ENCODE measurements around the gene PHF20.
"Not testable (repeated sequence)": the region's sequence is repeated elsewhere in the genome, so short reads cannot be mapped to it uniquely, and the experiment has no call there.

The PHF20 gene

DNA sequence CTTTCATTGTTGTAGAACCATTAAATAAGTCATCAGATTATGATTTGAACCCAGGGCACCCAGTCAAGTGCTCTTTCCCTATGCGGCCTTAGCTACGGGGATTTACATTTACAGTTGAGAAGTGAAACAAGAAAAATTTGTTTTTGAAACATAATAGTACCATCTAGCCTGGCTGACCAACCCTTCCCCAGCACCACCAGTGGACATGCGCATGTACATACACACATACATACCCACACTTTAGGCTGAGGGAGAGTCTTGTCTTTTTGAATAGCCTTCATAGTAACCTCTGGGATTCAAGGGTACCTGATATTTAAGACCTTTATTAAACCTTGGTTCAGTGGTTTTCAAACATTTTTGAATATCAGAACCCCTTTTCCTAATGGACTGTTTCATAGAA lies 148.7 kb downstream of the PHF20 start:
- DNase-seq (ENCODE audit: low read depth in 2 of 2): no peak

DNA sequence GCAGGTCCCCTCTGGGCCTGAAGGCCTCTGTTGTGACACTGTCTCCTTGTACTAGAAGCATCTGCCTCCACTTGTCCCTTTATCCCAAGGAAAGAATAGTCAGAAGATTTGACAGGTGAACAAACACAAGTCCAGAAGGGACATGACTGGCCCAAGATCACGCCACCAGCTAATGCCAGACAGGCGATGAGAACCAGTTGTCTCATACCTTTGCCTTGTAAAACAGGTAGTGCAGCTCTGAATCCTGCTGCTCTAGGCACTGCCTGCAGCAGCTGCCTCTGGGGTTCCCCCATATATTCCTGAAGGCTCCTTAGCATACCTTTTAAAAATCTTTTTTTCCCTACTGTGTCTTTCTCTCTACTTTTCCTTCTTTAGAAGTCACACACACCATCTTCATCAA lies 157.5 kb downstream of the PHF20 start:
- DNase-seq (ENCODE audit: low read depth in 2 of 2): no peak

DNA sequence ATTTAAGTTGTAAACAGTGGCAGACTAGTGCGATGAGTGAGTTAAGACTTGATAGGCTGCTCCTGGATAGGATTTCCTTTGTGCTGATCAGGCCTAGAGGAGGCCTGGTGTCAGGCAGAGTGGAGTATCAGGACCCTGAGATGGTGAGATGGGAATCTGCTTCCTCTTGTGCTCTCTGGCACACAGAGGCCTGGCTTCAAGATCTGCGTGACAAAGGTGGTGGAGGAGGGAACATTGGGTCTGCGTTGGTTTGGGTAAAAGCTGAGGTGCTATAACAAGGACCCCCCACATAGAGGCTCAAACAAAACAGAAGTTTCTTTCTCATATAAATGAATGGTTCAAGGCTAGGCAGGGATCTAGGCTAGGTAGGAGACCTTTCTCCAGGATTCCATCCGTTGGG lies 162.2 kb downstream of the PHF20 start:
- no peak for DNase-seq (ENCODE audit: low read depth in 2 of 2)

DNA sequence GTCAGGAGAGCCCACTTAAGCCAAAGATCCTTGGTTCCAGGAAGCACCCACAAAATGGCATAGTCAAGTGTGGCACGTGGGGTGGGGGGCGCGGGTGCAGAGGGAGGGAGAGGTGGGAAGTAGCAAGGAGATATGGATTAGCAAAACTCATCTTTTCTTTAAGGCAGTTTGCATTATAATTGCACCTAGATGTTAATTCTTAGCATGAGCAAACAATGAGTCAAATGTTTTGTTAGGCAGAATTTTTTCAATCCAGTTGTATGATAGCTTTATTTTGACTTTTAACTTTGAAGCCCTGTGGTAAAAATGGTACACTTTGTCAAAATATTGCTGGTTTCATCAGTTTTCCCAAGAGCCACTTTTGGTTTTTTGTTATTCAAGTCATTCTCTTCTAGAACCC lies 167.4 kb downstream of the PHF20 start:
- DNase-seq (ENCODE audit: low read depth in 2 of 2): no peak

DNA sequence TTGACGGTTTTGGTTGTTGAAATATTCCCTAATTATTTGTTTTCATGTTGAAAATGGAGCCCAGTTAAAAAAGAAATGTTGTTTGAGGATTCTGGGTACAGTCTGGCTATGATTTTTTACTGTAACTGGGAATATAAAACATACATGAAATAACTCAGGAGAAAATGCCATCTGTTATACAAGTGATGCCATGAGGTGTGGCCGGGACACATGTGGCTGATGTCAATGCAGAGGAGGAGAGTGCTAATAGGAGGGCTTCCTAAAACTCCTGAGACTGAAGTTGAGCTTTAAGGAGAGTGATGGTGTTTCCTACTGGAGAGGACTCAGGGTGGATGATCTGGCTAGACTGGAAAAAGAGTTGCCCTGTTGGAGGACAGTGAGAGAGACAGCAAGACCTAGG lies 169.8 kb downstream of the PHF20 start:
- DNase-seq (ENCODE audit: low read depth in 2 of 2): no peak

DNA sequence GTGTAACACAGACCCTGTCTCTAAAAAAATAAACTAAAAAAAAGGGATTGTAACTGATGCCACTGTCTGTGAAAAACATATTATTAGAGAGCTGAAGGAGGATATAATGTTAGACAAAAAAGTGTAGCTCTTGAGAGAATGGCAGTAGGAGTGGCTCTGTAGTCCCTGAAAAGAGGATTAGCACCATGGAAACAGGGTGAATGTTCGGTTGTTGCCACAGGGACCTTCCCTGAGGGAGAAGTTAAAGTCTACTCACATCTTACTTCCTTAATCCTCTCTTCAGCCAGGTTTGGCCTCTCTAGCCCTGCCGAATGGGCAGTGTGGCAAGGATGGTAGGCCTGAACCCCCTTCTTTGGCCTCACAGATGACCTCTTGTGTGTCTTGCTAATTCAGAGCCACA lies 170.4 kb downstream of the PHF20 start:
- DNase-seq (ENCODE audit: low read depth in 2 of 2): no peak

DNA sequence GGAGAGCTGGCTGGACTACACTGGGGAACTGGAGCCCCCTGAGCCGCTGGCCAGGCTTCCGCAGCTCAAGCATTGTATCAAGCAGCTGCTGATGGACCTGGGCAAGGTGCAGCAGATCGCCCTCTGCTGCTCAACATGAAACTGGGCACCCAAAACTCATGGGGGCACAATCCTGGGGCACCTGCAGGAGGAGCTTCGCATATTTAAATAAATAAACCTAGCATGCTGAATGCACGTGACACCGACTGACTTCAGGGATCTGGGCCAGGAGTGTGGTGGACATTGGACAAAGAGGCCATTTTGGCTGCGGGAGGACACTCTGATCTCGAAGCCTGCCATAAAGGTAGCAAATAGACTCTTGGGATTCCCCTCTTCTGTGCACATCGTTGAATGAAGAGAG lies 175.7 kb downstream of the PHF20 start:
- DNase-seq (ENCODE audit: low read depth in 2 of 2): no peak

DNA sequence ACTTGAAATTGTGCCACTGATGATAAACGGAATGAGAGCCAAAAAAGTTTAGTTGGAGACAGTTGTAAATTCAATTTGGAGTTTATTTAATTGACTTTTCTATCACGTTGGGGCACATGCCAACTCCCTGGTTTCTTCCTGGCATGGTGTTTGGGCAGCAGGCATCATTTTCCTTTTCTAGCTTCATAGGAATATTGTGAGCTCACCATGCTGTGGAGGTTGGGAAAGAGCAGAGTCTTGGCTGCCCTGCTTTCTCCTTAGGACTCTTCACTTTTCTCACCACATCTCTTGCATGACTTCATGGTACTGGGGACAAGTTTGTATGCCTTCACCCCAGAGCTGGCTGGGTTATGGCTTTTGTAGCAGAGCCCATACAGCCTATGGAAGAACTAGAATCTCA lies 176.1 kb downstream of the PHF20 start:
- no peak for DNase-seq (ENCODE audit: low read depth in 2 of 2)

DNA sequence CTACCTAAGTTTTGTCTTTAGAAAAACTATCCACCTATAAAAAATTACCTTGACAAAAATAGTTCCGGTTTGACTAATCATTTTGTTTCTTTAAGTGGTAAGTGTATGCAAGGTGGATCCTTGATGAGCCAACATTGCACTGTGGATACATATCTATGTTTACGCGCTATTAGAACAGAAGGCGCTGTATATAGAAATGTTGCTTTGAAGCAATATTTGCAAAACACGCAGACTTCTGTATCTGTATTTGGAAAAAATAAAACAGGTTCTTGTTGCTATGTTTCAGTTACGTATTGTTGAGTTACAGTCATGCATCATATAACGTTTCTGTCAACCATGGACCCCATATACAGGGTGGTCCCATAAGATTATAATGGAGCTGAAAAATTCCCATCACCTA lies 178.3 kb downstream of the PHF20 start:
- no peak for DNase-seq (ENCODE audit: low read depth in 2 of 2)

DNA sequence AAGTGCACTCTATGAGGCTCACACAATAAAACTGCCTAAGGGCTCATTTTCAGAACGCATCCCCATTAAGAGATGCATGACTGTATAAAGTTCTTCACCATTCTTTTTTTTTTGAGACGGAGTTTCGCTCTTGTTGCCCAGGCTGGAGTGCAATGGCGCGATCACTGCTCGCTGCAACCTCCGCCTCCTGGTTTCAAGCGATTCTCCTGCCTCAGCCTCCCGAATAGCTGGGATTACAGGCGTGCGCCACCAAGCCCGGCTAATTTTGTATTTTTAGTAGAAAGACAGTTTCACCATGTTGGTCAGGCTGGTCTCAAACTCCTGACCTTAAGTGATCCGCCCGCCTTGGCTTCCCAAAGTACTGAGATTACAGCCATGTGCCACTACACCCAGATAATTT lies 180.3 kb downstream of the PHF20 start:
- DNase-seq (ENCODE audit: low read depth in 2 of 2): not testable (repeated sequence)

DNA sequence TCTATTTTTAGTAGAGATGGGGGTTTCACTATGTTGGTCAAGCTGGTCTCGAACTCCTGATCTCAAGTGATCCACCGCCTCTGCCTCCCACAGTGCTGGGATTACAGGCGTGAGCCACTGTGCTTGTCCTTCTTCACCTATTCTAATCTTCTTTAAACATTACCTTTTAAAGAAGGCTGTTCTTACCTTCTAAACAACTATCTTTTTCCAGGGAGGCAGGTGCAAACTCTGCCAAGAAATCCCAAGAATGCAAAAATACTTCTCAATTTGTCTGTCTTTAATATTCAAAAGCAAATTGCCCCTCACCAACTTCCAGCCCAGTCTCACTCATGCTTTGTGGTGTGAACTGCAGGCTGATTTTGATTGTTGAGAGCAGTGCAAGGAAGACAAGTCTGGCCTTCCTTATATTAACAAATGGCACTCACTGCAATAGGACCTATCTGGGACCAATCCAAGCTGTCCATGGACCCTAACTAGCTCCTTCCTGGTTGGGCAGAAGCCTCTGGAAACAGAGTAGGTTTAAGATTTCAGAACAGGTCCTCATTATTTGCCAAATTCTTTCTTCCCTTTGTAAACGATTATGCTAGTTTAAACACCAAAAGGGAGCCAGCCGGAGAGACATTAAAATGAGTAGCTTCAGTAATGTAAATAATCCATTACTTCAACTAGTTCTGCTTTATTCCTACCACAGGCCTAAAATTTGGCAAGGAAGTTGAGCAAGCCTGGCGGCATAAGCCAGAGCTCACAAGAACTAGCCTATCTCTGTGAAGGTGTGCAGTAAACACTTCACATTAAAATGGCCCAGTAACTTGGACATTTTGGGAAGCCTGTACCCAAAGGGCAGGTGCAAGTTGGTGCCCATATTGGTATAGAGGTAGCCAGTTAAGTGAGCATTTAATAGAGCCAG lies 180.9 kb downstream of the PHF20 start:
- no peak for DNase-seq (ENCODE audit: low read depth in 2 of 2)

DNA sequence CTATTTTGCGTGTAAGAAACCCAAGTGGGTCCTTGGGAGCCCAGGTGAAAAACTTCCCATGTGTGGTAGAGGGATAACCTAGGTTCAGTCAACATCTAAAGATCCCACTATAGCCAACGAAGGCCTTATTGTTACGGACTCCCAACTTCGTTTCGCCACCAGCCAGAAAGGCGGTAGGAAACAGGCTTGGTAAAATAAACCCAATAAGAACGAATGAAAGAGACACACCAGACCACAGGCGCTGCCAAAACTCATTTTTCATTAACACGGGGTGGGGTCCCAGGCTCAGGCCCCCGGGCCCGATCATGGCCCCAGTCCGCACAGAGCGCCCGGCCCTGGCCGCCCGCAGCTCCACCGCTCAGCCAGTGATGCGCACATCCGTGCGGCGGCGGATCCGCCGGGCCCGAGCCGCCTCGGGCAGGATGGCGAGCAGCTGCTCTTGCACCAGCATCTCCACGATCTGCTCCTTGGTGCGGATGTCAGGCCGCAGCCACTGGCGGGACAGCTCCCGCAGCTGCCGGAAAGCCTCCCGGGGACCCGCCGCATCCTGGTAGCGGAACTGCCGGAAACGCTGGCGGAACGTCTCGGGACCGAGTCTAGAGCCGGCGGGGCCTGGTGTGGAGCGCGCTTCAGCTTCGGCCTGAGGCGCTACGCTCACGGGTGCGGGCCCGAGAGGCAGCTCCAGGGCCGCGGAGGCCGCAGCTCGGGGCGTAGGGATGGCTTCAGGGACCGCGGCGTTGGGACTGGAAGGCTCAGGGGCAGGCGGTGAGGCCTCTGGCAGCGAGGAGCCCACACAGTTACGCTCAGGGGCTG lies 181.8 kb downstream of the PHF20 start:
- peak; percentile 15 to 25 for DNase-seq (ENCODE audit: low read depth in 2 of 2)

DNA sequence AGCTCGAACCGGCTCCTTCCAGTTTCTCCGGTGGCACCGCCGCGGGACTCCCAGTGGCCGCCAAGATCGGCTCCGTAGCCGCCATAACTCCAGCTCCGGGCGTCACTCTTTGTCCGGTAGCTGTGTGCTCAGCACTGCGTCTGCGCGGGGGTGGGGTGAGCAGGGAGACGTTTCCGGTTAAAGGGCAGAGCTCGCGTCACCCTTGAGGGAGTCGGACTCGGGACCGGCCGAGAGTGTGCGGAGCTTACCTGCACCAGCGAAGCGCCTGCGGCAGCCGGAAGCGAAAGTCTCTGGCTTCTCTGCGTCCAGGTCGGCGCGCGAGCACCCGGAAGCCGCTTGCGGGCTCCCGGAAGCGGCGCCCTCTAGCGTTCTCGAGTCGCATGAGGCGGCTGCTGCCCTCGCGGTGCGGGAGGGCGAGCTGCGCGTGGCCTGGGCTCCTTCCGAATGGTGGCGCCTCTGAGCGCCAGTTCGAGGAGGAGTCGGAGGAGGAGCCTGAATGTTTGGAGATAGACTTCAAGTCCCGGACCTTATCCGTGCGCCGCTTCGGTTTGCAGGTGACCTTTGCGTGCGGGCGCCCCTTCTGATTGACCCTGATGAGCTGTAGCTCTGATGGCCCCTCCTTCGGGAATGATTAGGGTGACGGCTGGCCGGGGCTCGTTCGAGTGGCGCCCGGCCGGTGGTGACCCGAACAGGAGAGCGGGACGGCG lies 182.5 kb downstream of the PHF20 start, which contains the start of gene SCAND1:
TSS of gene SCAND1 (minus strand) at position 303 of the 707 bp plus-strand sequence. CDS start at position 85, 218 bp downstream.
- DNase-seq (ENCODE audit: low read depth in 2 of 2): peak; percentile 86 to 94

DNA sequence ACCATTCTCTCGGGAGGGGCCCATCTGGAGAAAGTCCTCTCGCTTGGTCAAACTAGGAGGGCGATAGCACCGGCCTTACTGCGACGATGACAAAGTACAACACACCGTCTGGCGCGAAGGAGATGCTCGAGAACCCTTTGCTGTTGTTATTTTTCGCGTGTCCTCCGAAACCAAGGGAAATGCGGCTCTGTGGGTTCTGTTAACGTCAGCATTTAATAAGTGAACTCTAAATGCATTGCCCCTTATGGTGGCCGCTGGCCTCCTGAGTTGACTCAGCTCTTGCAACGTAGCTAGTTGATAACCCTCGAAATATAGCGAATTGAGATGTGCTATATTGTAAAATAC lies 183.1 kb downstream of the PHF20 start:
- no peak for DNase-seq (ENCODE audit: low read depth in 2 of 2)

DNA sequence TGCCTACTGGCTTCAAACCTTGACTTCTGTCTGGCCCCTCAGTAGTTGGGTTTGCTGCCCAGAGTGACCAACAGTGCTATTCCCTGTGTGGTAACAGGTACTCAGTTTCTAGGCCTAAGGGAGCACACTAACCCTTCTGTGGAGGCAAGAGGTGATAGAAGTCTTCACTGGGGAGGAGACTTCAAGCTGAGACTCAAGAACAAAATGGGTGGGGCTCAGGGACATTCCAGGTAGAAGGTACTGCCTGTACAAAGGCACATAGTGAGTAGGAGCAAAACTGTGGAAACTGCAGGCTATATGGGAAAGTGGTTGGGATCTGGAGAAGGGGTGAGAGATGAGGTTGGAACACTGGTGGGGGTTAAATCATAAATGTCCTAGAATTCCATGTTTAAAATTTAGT lies 184.8 kb downstream of the PHF20 start:
- no peak for DNase-seq (ENCODE audit: low read depth in 2 of 2)

DNA sequence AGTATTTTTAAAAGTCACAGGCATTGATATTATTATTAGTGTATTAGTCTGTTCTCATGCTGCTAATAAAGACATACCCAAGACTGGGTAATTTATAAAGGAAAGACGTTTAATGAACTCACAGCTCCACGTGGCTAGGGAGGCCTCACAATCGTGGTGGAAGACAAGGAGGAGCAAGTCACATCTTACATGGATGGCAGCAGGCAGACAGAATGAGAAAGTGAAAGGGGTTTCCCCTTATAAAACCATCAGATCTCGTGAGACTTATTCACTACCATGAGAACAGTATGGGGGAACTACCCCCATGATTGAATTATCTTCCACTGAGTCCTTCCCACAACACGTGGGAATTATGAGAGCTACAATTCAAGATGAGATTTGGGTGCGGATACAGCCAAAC lies 187.5 kb downstream of the PHF20 start:
- not testable (repeated sequence) for DNase-seq (ENCODE audit: low read depth in 2 of 2)

DNA sequence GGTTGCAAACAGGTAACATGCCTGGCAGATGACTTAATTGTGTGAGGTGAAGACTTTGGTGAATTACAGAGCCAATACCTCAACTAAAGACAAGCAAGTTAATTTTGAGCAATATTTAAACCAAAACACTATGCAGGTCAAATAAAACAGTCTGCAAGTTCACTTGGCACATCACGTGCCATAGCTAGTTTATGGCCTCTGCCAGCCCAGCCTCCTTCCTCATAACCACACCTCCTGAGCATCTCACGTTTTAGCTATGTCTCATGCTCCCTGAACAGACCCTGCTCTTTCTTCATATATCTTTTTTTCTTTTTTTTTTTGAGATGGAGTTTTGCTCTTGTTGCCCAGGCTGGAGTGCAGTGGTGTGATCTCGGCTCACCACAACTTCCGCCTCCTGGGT lies 192.1 kb downstream of the PHF20 start:
- DNase-seq (ENCODE audit: low read depth in 2 of 2): no peak

DNA sequence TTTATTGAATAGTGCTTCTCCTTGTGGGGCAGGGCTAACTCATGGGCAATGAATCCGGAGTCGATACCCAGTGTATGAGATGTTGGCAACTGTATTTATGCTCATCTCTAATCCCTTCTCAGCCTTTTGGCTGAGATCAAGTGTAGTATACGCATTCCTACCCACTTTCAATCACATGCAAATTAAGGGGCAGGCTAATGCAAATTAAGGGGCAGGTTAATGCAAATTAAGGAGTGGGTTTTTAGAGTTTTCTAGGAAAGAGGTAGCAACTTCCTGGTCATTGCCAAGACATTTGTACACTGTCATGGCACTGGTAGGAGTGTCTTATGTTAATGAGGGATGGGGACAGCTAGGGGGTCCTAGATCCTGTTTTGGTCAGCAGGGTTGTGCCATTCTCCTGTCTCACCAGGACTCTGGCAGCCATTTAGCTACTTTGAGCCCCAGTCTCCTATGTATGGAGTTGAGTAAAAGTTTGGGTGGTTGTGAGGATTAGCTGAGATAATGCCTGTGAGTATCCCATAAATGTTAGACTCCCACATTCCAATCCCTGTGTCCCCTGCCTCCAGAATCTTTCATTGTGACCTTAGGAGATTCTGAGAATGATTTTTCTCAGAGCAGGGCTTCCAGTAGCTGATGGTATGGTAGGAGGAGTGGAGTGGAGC lies 196.3 kb downstream of the PHF20 start, which contains the start of gene CNBD2:
TSS of gene CNBD2 (plus strand) at position 612 of the 662 bp plus-strand sequence. CDS start 173 bp downstream, outside the sequence.
- DNase-seq (ENCODE audit: low read depth in 2 of 2): no peak

DNA sequence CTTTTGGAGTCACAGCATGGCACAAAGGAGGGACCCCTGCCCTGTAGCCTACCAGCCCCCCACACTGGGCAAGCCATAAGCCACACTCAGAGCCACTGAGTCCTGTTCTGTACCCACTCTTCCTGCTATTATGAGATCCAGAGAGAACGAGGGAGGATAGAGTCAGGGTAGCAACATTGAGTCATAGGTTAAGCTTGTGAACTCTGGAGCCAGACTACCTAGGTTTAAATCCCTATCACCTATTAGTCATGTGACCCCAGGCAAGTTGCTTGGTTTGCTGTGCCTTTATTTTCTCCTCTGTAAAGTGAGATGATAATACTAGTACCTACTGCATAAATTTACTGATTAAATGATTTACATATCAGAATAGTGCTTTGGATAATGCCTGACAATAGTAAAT lies 197.1 kb downstream of the PHF20 start:
- no peak for DNase-seq (ENCODE audit: low read depth in 2 of 2)

DNA sequence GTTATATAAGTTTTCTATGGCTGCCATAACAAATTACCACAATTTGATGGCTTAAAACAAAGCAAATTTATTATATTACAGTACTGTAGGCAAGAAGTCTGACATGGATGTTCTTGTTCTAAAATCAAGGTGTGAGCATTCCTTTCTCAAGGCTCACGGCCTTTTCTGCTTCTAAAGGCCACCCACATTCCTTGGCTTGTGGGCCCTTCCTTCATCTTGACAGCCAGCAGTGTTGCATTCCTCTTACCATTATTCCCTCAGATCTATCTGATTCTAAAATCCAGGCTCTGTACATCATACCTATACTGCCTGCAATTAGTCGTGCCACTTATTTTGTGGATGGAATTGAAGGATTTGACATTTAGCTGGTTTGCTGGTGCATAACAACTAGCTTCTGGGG lies 200.2 kb downstream of the PHF20 start:
- no peak for DNase-seq (ENCODE audit: low read depth in 2 of 2)

DNA sequence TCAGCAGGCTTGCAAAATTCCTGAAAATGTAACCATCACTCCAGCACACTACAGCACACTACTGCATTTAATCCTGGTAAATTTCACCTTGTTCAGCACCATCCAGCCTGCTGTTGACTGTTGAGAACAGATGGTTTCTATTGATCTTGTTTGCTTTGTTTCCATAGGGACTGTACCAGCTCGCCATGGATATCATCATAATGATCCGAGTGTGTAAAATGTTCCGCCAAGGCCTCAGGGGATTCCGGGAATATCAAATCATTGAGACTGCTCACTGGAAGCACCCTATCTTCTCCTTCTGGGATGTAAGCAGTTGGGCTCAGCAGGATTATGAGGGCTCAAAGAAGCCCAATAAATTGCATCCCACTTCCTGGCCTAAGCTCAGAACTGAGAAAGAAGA lies 200.6 kb downstream of the PHF20 start:
- no peak for DNase-seq (ENCODE audit: low read depth in 2 of 2)

DNA sequence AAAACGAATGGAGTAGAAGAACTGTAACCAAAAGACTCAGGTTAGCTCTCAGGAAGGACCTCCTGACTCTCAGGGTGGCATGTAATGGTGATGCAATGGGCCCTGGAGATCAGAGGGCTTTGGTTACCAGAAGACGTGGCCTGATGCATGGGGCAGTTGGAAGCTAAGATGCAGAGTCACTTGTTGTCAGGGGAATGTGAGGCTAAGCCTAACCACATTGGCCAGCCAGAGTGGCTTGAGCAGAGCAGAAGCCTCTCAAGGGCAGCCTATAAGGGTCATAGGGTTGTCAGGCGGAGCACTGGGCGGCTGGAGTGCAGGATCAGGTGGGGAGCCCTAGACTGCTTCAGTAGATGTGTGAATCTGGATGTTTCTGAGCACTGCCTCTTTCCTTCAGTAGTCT lies 202.4 kb downstream of the PHF20 start:
- DNase-seq (ENCODE audit: low read depth in 2 of 2): no peak

Data from stimulated activated CD4-positive, alpha-beta T cell treated with anti-CD3 and anti-CD28 coated beads, Interleukin-1b, Interleukin-23, amount 100 ng/mL, for 1 hour (primary cell).